HG02759 (cell line): ENCODE measurements around the gene ZFP3.
"Not testable (repeated sequence)": the region's sequence is repeated elsewhere in the genome, so short reads cannot be mapped to it uniquely, and the experiment has no call there.

Experiments used
- ATAC-seq: cut with Tn5 transposase; IDR thresholded peaks from one replicate; pipeline ENCODE4 v1.9.1; 2021; ENCODE audit warnings: mild to moderate bottlenecking, moderate library complexity; ENCODE audit not compliant: unreplicated experiment

The ZFP3 gene

DNA sequence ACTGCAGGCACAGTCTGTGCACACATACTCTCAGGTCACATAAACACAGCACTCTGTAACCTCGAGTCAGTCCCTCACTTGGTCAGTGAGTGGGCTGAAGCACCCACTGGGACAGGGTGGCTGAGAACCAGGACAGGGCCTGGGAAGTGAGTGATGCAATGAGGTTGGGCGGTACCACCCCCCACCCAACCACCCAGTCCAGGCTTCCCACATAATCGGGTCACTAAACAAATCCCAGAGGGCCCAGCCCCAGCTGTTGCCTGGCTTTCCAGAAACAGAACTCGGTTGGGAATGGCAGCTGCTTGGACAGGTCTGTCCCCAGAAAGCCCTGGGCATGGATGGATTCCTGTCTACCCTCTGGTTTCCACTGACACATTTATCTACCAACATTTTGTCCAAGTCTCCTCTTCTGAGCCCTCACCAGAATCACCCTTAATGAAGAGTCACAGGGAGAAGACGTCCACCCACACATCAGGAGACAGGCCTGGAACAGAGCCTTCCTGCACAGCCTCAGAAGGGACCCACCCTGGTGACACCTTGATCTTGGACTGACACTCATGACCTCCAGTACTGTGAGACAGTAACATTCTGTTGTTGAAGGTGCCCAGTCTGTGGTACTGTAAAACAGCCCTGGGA is 46.0 kb downstream of the ZFP3 start:
- not testable (repeated sequence) for ATAC-seq

DNA sequence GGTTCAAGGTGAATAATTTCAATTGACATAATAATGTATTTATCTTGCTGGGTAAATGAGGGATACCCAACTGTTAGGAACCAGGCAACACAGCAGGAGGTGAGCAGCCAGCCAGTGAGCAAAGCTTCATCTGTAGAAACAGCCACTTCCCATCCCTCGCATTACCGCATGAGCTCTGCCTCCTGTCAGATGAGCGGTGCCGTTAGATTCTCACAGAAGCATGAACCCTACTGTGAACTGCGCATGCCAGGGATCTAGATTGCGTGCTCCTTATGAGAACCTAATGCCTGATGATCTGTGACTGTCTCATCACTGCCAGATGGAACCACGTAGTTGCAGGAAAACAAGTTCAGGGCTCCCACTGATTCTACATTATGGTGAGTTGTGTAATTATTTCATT is 46.6 kb downstream of the ZFP3 start:
- not testable (repeated sequence) for ATAC-seq

DNA sequence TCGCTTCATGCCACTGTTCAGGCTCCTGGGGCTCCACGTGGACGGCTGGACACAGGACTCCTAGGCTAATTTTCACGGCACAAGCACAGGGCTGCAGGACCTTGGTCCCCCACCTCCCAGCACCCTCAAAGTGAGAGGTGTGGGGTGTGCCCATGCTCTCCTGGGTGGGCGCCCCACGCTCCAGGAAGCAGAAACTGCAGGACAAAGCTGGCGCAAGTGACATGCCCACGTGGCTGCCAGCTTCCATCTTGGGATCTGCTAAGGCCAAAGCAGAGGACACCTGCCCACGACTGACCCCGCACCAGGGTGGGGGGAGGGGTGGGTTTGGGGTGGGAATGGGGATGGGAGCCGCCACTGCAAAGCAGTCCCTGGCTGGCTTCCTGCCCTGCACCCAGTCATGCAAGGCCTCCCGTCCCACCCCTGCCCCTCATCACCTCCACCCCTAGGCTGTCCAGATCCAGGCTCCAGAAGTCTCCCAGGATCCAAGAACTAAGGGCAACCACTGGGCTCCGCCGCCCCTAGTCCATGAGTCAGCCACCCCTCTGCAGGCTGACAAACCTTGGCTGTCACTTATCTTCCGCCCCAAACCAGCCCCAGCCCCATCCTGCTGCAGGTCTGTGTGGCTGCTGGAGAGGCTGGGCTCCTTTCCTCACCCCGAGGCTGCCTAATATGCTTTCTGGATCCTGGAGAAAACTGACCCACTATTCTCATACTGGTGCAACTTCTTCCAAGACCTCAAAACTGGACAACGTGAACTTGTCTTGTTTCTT is 48.6 kb downstream of the ZFP3 start:
- ATAC-seq: no peak

DNA sequence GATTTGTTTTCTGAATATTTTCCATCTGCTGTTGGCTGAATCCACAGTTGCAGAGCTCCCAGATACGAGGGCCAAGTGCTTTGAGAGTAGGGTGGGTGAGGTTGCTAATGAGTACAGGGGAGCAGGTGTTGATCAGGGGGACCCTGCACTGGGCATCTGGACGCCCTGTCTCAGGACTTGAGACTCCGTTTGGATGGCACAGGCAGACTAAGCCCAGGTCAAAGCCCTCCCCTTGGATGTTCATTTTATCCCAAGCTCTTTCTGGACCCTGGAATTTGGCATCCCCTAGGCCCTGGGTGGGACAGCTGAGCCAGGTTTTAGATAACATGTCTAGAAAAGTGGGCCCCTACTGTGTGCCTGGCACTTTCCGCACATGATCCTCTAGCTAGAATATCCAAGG is 49.6 kb downstream of the ZFP3 start:
- ATAC-seq: no peak

DNA sequence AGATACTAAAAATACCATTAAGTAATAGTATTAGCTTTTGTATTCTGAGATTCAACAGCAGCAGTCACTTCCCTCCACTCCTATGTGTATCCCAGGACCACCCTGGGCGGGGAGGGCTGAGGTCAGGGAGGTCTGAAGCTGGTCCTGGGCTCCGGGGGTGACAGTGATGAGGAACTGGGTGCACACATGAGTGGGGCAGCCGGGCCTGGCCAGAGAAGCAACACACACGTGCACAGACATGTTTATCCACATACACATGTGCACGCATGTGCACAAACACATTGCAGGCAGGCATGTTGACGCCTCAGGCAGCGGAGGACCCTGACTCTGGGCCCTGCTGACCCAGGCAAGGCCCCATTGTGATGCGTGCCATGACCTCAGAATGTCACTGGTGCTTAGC is 50.1 kb downstream of the ZFP3 start:
- ATAC-seq: not testable (repeated sequence)

DNA sequence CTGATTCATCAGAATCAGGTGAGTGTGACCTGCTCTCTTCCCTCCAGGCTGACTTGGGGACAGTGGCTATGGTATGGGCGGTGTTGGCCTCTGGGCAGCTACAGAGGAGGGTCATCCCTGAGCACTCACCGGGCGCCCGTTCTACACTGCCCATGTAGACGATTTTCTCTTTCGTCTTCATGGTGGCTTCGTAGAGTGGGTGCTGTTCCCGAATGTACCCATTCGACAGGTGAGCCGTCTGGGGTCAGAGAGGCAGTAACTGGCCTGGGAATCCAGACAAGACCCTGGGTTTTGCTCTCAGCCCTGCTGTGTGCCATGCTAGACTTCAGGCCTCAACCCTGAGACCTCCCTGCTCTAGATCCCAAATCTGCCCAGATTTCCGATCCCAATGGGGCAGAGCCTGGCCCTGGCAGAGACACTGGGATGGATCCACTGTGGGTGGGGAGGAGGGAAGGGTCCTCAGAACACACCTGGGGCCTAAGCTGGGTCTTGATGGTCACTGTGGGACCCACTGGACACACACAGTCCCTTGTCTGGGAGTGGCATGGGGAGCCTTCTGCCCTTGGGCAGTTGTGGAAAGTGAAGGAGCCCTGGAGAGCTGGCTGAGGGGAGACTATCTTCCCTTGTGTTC is 50.8 kb downstream of the ZFP3 start:
- no peak for ATAC-seq

DNA sequence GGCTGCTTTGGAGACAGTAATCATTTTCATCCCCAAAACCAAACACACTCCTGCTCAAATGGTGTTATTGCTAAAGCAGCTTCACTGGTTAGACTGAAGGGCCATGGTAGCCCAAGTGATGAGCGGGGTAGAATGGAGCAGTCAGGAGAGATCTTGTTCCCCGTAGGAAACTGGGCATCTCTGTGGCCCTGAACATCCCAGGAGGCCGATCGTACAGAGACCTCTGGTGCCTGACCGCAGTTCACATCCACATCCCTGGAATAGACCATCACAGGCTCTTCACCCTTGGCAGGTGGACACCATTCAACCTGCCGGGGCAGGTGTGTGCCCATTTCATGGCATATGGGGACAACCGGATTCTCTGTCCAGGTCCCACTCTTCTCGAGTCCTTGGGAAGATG is 51.5 kb downstream of the ZFP3 start:
- not testable (repeated sequence) for ATAC-seq

DNA sequence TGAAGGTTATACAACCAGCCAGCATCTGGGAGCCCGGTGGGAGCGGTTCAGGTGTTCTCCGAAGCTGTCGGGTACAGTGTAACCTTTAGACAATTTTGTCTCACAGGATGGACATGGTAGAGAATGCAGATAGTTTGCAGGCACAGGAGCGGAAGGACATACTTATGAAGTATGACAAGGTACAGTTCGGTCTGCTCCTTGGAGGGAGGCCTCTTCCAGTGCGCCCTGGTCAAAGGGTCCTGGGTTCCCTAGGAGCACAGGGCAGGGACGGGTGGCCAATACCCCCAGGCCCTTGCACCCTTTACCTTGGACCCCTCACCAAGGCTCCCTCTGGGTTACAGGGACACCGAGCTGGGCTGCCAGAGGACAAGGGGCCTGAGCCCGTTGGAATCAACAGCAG is 52.0 kb downstream of the ZFP3 start:
- ATAC-seq: not testable (repeated sequence)

DNA sequence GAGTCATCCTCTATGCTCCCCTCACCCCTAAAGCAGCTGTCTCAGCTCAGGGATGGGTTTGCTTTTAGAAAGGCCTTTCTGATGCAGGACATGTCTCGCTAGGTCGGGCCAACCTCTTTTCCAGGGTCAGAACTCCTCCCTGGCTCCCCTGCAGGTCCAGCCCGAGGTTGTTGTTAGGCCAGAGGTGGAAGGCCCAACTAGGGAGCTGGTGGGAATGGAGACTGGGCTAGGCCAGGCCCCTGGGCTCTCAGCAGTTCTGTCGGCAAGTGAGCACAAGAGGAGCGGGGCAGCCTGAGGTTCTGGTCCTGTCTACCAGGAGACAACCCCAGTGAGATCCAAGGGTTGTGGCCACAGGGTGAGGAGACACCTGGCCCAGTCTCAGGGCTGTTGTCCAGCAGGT is 52.4 kb downstream of the ZFP3 start:
- ATAC-seq: not testable (repeated sequence)

DNA sequence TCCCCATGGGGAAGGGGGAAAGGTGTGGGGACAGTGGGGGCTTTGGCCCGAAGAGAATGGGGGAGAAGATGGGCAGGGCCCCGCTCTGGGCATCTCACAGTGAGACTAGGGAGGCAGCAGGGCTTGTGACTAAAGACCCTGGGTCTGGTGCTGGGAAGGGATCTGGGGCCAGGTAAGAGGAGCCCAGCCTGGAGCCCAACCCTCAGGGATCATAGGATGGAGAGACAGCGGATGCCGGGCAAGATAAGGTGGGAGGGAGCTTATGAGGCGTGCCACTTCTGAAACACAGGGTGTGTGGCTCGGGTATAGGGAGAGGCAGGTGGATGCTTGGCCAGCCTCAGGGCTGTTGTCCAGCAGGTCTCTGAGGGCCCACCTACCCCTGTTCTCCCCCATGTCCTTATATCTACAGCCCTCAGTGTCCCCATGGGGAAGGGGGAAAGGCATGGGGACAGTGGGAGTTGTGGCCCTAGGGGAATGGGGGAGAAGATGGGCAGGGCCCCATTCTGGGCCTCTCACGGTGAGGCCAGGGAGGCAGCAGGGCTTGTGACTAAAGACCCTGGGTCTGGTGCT is 53.0 kb downstream of the ZFP3 start:
- ATAC-seq: no peak

DNA sequence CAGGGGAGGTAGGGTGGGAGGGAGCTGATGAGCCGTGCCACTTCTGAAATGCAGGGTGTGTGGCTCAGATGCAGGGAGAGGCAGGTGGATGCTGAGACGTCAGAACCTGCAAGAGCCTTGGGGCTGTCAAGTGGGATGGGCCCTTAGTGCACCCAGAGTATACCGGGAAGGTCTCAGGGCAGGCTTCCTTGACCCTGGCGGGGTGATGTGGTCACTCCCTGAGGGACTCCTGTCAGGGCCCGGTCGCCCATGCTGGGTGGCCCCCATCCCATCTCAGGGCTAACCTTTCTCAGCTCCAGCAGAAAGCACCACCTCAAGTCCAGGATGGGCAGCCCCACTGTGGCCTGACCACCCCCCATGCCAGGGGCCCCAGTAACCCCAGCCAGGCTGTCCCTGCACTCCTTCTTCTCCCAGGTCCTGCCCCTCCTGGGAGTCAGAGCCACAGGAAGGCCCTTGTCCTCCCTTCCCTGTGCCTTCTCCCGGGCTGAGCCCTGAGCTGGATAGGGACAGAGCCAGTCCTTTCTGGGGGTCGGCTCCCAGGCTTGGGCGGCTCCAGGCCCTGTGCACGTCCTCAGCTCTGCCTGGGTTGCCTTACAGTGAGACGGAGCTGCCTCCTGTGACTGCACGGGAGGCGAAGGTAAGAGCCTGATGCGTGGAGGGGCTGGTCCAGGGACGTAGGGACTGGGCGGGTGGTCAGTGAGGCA is 53.7 kb downstream of the ZFP3 start:
- ATAC-seq: not testable (repeated sequence)

DNA sequence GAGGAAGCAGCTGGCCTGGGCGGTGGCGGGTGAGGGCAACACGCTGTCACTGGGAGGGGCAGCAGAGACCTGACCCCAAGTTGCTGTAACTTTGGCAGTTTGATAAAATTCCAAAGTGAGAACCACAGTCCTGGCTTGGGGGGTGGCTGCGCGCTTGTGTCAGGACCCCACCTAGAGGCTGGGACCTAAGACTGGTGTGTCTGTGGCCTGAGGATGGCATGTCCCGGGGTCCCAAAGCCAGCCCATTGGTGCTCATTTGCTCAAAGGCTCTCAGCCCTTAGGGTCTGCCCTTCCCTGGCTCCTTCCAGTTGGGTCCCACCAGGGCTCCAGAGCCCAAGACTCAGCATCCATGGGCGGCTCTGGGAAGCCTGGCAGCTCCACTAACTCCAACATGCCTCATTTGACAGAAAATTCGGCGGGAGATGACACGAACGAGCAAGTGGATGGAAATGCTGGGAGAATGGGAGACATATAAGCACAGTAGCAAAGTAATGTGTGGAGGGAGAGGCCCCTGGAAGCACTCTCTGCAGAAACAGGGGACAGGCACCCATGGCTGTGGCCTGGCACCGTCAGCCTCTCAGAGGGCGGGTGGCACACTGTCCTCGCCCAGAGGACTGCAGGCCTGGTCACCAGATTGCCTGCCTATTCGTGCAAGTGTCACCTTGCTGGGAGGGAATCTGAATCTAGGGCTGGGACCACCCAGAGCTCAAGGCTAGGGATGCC is 54.4 kb downstream of the ZFP3 start:
- ATAC-seq: not testable (repeated sequence)

DNA sequence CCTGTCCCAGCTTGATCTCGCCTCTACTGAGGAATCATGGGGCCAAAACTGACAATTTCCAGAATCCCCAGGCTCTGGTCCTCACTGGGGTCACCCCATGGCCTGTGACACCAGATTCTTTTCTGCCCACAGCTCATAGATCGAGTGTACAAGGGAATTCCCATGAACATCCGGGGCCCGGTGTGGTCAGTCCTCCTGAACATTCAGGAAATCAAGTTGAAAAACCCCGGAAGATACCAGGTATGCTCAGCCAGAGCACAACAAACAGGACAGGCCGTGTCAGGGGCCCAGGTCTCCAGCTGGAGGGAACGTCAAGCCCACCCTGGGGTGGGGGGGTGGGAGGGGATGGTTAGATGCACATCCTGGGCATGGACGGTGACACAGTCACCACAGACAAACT is 55.0 kb downstream of the ZFP3 start:
- no peak for ATAC-seq

DNA sequence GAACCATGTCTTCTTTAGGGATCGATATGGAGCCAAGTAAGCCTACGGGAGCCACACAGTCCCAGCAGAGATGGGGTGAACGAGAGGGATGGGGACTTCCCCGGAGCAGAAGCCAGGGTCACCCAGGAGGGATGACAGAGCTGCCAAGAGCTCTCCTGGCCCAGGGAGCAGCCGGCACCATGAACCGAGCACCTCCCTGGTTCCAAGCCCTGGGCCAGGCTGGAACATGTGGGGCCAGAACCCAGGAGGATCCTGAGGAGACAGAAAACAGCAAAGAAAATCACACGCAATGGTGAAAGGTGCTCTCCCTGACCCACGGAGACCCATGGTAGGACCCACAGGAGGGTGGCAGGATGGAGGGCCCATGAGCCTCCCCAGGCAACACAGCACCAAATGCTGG is 55.7 kb downstream of the ZFP3 start:
- not testable (repeated sequence) for ATAC-seq

DNA sequence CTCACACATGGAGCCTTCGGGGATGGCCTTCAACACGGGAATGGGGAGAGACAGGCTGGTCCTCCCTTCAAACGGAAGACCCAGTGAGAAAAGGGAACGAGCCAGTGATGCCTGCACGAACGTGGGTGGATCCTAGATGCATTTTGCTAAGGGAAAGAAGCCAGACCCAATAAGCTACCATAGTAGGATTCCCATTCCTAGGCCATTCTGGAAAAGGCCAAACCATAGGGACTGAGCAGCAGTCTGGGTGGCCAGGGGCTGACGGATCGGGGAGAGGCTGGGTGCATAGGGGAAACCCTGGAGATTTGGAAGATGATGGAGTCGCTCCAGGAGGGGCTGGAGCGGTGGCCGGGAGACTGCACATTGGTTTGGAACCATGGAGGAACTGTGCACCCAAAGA is 56.3 kb downstream of the ZFP3 start:
- ATAC-seq: not testable (repeated sequence)

DNA sequence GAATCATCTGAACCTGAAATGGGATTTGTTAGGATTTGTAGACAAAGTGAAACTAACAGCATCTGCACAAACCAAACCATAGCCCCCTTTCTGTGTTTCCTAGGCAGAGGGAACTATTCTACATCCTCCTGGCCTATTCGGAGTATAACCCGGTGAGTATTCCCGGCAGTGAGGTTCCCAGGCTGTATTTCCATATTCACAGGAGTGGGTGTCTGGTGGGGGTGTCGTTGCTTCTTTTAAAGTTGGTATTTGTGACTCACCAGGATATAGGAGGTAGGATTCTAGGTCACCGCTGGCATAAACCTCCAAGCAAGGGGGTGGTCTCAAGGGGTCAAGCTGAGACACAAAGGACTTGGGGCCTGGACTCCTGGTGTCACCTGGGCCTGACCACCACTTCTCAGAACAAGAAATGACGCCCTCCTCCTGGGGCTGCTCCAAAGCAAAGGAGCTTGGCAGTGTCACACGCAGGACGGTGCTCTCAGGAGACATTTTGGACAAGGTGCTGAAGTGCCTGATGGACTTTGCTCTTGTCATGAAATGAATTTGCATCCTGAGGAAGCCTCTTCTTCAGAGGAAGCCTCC is 57.0 kb downstream of the ZFP3 start:
- not testable (repeated sequence) for ATAC-seq

DNA sequence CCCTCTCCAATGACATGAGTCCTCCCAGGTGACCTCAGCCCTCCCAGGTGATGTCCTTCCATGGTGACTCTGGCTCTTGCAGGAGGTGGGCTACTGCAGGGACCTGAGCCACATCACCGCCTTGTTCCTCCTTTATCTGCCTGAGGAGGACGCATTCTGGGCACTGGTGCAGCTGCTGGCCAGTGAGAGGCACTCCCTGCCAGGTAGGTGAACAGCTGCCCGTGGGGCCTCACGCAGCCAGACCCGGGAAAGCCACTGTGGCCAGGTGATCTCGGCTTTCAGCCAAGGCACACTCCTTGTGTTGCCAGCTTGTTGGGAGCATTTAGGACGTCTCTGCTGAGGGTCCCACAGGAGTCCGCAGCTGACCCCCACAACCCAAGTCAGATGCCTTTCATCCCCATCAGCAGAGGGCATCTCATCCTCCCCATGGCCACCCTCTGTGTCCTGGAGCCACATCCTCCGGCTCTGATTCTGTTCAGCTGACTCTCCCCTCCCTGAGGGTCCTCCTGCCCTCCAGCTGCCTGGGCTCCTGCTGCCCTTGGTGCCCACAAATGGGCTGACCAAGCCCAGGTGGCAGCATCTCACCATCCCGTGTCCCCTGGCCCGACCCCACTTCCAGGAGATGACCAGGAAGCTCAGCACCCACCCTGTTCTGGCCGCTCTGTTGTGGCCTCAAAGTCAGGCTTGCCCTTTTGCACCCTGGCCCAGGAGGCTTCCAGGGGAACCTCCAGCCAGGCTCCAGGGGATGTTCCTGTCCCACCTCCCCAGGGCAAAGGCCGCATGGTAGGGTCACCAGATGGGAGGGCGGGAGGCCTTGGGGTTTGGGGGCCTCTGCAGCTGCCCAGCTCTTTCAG is 57.7 kb downstream of the ZFP3 start:
- ATAC-seq: no peak

DNA sequence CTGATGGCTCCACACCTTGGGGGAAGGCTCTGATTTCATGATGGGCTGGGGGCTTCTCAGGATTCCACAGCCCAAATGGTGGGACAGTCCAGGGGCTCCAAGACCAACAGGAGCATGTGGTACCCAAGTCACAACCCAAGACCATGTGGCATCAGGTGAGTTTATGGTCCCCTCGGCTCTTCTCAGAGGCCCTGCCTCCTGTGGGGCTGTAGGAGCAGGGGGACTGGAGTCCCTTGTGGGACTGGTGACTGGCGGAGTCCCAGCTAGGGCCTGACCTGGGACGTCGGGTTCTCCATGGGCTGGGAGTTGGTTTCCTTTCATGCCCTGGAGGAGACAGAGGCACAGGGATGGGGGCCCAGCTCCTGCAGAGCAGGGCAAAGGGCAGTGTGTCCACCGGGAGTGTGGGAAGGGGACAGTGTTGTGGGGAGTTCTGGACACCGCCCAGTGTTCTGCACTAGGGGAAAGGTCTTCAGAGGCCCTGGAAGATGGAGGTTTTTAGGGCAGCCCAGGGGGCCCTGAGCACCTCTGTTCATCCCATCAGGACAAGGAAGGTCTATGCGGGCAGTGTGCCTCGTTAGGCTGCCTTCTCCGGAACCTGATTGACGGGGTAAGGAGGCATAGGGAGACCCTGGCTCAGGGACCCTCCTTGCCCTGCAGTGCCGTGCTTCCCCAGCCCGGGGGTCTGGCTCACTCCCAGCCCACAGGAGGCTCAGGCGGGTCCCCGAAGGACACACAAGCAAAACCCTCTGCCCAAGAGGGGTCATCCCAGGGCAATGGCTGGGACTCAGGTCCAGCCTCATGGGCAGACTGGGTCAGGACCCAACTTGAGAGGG is 58.5 kb downstream of the ZFP3 start:
- not testable (repeated sequence) for ATAC-seq
